ENCODE data around the gene PREX1. TPM values are rescaled to one million over a fixed set of nuclear protein-coding genes. Genes with fewer than 3 reads are reported as not detected.

The PREX1 gene
- total and polyA plus RNA-seq, 2 experiments from 2014 or later = 4.5 to 12.5 TPM

DNA sequence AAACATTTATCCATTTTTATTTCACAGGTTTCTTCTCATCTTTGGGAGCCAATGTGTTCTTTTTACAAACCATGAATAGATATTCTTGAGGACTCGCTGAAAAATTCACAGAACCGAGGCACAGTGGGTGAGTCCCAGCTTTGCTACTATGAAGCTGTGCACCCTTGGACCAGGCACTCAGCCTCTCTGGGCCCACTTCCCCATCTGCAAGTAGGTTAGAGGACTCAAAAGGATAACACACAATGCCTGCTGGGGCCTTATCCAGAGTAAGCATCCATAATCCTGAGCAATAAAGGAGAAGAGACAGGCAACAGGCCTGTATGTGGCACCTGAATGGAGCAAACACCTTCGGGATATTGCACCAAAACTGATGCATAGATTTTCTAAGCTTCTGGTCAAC, 153.3 kb downstream of the PREX1 start:
- no peak overlapping the region for H3K4me3 ChIP-seq
- TF ChIP-seq, protein P1, sequence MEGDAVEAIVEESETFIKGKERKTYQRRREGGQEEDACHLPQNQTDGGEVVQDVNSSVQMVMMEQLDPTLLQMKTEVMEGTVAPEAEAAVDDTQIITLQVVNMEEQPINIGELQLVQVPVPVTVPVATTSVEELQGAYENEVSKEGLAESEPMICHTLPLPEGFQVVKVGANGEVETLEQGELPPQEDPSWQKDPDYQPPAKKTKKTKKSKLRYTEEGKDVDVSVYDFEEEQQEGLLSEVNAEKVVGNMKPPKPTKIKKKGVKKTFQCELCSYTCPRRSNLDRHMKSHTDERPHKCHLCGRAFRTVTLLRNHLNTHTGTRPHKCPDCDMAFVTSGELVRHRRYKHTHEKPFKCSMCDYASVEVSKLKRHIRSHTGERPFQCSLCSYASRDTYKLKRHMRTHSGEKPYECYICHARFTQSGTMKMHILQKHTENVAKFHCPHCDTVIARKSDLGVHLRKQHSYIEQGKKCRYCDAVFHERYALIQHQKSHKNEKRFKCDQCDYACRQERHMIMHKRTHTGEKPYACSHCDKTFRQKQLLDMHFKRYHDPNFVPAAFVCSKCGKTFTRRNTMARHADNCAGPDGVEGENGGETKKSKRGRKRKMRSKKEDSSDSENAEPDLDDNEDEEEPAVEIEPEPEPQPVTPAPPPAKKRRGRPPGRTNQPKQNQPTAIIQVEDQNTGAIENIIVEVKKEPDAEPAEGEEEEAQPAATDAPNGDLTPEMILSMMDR (IDR thresholded peaks at IDR 0.05; ENCODE audit: low read depth, low read length) = no peak
- H3K27ac ChIP-seq = no peak overlapping the region
- H3K36me3 ChIP-seq = no peaks in the 10 kb centered on the region
- no peaks in the 10 kb centered on the region for H3K27me3 ChIP-seq
- no peaks in the 10 kb centered on the region for H3K4me1 ChIP-seq (ENCODE audit: low read depth)
- no peaks in the 10 kb centered on the region for H3K9me3 ChIP-seq (ENCODE audit: low read depth)
- no peak for DNase-seq (ENCODE audit: low read depth in 1 of 2, low spot score in 1 of 2)

DNA sequence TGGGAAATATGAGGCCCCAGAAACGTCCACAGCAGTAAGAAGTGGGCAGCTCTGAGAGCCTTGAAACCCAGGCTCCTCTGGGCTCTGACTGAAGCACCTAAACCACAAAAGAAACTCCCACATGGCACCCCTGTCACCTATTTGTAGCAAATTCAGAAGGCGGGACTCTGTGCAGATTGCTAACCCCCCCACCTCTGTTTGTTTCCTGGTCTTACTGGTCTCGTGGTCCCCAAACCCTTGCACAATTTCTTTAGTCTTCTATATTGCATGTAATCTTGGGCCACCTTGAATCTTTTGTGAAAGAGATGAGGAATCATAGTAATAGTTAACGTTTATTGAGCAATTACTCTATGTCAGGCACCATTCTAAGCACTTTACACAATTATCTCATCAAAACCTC, 154.3 kb downstream of the PREX1 start:
- TF ChIP-seq, protein P1 (IDR thresholded peaks at IDR 0.05; ENCODE audit: low read depth, low read length) = no peak
- H3K4me3 ChIP-seq = no peak overlapping the region
- no peaks in the 10 kb centered on the region for H3K36me3 ChIP-seq

DNA sequence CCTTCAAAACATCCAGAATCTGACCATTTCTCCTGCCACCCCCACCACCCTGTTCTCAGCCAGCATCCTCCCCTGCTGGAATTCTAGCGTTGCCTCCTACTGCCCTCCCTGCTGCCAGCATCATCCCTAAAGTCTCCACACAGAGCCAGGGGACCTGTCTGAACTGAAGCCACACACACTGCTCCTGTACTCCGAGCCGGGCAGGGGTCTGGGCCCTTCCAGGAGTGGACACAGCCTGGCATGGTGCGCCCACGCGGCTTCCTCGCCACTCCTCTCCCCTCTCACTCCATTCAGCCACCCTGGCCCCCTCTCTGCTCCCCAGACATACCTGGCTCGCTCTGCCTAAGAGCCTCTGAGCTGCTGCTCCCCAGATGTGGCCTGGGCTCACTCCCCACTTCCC, 155.5 kb downstream of the PREX1 start:
- H3K27me3 ChIP-seq = no peaks in the 10 kb centered on the region
- DNase-seq (ENCODE audit: low read depth in 1 of 2, low spot score in 1 of 2) = no peak
- H3K27ac ChIP-seq = no peak overlapping the region
- H3K36me3 ChIP-seq = no peaks in the 10 kb centered on the region
- no peaks in the 10 kb centered on the region for H3K4me1 ChIP-seq (ENCODE audit: low read depth)
- H3K4me3 ChIP-seq = no peak overlapping the region
- H3K9me3 ChIP-seq (ENCODE audit: low read depth) = no peaks in the 10 kb centered on the region
- TF ChIP-seq, protein P1 (IDR thresholded peaks at IDR 0.05; ENCODE audit: low read depth, low read length) = no peak

More for the DNA sequence above, 154.3 kb downstream of the PREX1 start:
- Histone ChIP-seq H3K27me3 (no peaks in the 10 kb centered on the region), H3K27ac (no peak overlapping the region), H3K4me1 (ENCODE audit: low read depth) (no peaks in the 10 kb centered on the region), H3K9me3 (ENCODE audit: low read depth) (no peaks in the 10 kb centered on the region)
- no peak for DNase-seq (ENCODE audit: low read depth in 1 of 2, low spot score in 1 of 2)

DNA sequence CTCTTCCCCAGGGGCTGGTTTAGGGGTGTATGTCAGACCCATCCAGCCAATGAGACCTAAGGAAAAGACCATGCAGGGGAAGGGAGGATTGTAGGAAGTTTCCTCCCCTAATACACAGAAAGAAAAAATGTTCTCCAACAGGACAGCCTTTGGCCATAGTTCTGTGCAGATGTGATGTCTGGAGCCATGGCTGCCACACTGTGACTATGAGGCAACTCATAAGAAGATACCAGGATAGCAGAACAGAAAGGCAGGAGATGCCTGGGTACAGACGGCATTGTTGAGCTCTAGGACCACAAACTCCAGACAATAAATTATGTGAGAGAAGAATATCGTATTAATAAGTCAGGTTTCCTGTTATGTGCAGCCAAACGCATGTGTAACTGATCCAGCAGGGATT, 156.7 kb downstream of the PREX1 start:
- no peak overlapping the region for H3K4me3 ChIP-seq
- no peaks in the 10 kb centered on the region for H3K27me3 ChIP-seq
- DNase-seq (ENCODE audit: low read depth in 1 of 2, low spot score in 1 of 2) = no peak
- TF ChIP-seq, protein P1 (IDR thresholded peaks at IDR 0.05; ENCODE audit: low read depth, low read length) = no peak
- H3K27ac ChIP-seq = no peak overlapping the region
- no peaks in the 10 kb centered on the region for H3K36me3 ChIP-seq
- no peaks in the 10 kb centered on the region for H3K4me1 ChIP-seq (ENCODE audit: low read depth)
- no peaks in the 10 kb centered on the region for H3K9me3 ChIP-seq (ENCODE audit: low read depth)

DNA sequence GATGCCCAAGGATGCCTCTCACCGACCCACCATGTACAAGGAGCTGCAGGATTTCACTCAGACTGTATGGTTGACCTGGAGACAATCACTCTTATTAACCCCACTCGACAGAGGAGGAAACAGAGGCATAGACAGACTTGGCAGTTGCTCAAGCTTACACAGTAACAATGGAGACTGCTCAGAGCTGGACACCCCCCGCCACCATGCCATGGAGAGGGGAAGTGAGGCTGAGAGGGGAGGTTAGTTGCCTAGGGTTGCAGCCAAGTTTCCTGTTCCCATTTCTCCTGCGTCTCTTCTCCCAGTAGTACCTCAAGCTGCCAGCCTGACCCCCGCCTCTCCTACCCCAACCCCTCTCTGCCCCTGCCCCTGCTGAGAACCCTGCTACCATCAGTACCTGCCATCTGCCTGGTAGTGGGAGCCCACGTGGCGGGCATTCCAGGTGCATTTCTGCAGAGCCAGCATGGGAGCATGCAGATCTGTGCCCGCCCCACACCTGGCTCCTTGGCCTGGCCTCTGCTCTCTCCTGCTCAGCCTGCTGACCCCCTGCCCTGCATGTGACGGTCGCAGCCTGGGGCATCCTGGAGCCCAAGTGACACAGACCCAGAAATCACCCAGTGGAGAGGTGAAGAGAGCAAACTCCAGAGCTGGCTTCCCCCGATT, 157.7 kb downstream of the PREX1 start:
- TF ChIP-seq, protein P1 (IDR thresholded peaks at IDR 0.05; ENCODE audit: low read depth, low read length) = no peak
- H3K4me1 ChIP-seq (ENCODE audit: low read depth) = no peaks in the 10 kb centered on the region
- no peaks in the 10 kb centered on the region for H3K27me3 ChIP-seq
- H3K9me3 ChIP-seq (ENCODE audit: low read depth) = no peaks in the 10 kb centered on the region
- no peak overlapping the region for H3K27ac ChIP-seq
- no peak for DNase-seq (ENCODE audit: low read depth in 1 of 2, low spot score in 1 of 2)
- H3K36me3 ChIP-seq = no peaks in the 10 kb centered on the region
- H3K4me3 ChIP-seq = no peak overlapping the region

Measured in cardiac muscle cell (in vitro differentiated cells and primary cell).